HG02870 (cell line): Measurements from ENCODE around the gene HOMER1.

Source experiments
- ATAC-seq: cut with Tn5 transposase; IDR thresholded peaks from one replicate; pipeline ENCODE4 v1.9.1; 2021; ENCODE audit warnings: mild to moderate bottlenecking, moderate library complexity; ENCODE audit not compliant: unreplicated experiment

The HOMER1 gene

GRCh38 chr5:79490323-79490936 is 23.5 kb downstream of the HOMER1 start:
- no peak for ATAC-seq

GRCh38 chr5:79489773-79490172 is 24.2 kb downstream of the HOMER1 start:
- ATAC-seq, result no peak

DNA sequence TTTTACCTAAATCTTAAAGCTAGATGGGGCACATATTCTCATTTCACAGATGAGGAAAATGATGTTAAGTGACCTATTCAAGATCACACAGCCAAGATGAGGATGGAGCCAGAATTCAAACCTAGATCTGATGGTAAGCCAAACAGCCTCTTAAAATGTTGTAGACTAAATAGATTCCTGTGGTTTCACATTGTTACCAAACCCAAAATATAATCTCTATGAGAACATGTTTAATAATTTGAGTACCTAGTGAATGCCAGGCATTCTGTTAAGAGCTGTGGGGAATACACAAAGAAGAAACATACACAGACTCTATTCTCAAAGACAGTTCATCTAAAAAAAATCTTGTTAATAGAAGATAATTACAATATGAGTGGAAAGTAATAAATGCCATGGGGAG is 25.2 kb downstream of the HOMER1 start:
- ATAC-seq, result no peak

DNA sequence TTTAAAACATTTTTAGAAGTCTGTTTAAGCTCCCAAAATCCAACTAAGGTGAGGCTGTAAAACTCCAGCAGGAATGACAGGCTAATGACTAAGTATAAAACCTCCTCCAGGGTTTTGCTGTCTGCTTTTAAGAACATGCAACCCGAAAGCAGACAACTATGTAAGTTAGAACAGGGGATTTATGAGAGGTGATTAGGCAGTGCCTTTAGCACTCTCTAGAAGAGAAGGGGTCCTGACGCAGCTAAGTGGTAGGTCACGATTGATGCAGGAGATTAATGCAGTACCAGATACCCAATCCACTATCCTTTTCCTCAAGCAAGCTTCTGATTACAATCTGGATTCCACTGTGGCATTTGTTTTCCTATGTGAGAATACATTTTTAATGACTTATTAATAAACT is 25.9 kb downstream of the HOMER1 start:
- no peak for ATAC-seq

DNA sequence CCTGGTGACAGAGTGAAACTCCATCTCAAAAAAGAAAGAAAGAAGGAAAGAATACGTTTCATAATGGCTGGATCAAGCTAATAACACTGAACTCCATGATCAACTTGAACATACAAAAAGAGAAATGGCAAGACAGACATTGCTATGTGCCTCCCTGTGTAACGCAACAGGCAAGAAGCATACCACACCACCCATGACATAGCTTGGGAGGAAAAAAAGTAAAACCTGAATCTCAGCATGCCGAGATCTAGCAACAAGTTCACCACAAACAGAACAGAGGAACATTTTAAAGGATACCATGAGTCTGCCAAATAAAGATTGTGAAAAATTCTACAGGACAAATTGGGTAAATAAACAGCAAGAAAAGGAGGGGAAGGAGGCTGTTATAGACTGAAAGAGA is 26.7 kb downstream of the HOMER1 start:
- no peak for ATAC-seq

GRCh38 chr5:79486116-79486515 is 27.8 kb downstream of the HOMER1 start:
- no peak for ATAC-seq

- ATAC-seq, result no peak
Measured at GRCh38 chr5:79484731-79485130, 29.2 kb downstream of the HOMER1 start.

GRCh38 chr5:79481574-79481973 is 32.4 kb downstream of the HOMER1 start:
- ATAC-seq, result no peak

- no peak for ATAC-seq
Measured at GRCh38 chr5:79480991-79481390, 32.9 kb downstream of the HOMER1 start.

- no peak for ATAC-seq
Measured at GRCh38 chr5:79475152-79475466, 38.8 kb downstream of the HOMER1 start.

GRCh38 chr5:79474367-79475151 is 39.4 kb downstream of the HOMER1 start:
- ATAC-seq, result no peak

GRCh38 chr5:79471556-79471955 is 42.4 kb downstream of the HOMER1 start:
- ATAC-seq, result no peak

GRCh38 chr5:79464695-79465332 is 49.1 kb downstream of the HOMER1 start:
- ATAC-seq, result no peak

- ATAC-seq, result no peak
Measured at GRCh38 chr5:79464278-79464677, 49.7 kb downstream of the HOMER1 start.

DNA sequence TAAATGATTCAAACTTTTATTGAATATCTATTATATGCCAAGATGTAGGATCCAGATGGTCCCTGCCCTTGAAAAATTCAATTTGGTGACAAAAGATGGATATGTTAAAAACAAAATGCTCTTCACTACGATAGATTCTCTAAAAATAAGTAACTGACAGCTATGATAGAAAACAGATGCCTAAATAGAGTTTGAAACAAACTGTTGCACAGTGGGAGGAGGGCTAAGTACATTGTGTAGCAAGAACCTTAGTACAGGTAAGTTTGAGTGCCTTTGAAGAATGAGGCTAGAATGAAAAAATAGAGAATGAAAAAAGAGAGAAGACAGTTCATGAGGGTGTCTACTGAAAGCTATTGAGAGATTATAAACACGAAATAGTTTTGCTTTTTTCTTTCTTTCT is 54.3 kb downstream of the HOMER1 start:
- no peak for ATAC-seq

GRCh38 chr5:79456890-79457583 is 56.9 kb downstream of the HOMER1 start:
- ATAC-seq, result no peak

- ATAC-seq, result no peak
Measured at GRCh38 chr5:79456400-79456799, 57.5 kb downstream of the HOMER1 start.

GRCh38 chr5:79454043-79454442 is 59.9 kb downstream of the HOMER1 start:
- ATAC-seq, result no peak

- no peak for ATAC-seq
Measured at GRCh38 chr5:79448336-79448735, 65.6 kb downstream of the HOMER1 start.

DNA sequence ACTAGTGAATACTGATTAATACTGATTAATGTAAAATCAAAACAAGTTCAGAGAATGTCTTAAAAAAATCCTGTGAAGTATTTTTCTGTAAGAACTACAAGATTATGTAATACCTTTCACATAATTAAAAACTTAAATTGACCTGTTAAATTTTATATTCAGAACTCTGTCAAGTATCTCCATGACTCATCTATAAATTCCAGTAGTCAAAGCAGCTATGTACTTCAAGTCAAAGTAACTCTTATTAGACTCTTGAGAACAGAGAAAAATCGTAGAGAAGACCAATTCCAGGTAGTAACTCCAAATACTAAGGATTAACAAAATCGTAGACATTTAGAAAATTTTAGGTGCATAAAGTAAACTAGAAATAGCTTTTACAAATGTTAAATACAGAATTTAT is 77.1 kb downstream of the HOMER1 start:
- no peak for ATAC-seq

- ATAC-seq, result no peak
Measured at GRCh38 chr5:79436224-79436623, 77.7 kb downstream of the HOMER1 start.

DNA sequence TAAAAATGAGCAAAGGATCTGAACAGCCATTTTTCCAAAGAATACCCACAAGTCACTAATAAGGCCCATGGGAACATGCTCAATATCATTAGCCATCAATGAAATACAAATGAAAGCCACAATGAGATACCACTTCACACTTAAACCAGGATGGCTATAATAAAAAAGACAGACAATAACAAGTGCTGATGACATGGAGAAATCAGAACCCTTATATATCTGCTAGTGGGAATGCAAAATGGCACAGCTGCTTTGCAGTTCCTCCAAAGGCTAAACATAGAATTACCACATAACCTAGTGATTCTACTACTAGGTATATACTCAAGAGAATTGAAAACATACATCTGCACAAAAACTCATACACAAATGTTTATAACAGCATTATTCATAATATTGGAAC is 83.7 kb downstream of the HOMER1 start:
- no peak for ATAC-seq
